ENCODE results near the gene RHBDF1. TPM values are rescaled to one million over a fixed set of nuclear protein-coding genes. Genes with fewer than 3 reads are reported as not detected.

The RHBDF1 gene
- total RNA-seq, 1 donor from 2014 or later = 86.9 TPM

- Histone ChIP-seq H3K9me3 (no peaks in the 10 kb centered on the region), H3K4me1 (peaks cover 15% of the 10 kb centered on the region), H3K27ac (no peak overlapping the region), H3K27me3 (no peaks in the 10 kb centered on the region), H3K4me3 (no peak overlapping the region), H3K36me3 (peaks cover 0 to 53% of the 10 kb centered on the region in 2 donors)
- intact Hi-C loops (cut with DNase I) = no loop called here
- no peak for DNase-seq (ENCODE audit: extremely low spot score in 2 of 2)
- TF ChIP-seq POLR2A (IDR thresholded peaks at IDR 0.05) = no peak
- no peak for TF ChIP-seq CTCF (IDR thresholded peaks at IDR 0.05)
- no peak for TF ChIP-seq POLR2AphosphoS5 (IDR thresholded peaks at IDR 0.05; ENCODE audit: insufficient read depth in 1 of 2, low read depth in 1 of 2)
Measured at GRCh38 chr16:56231-56927, 16.1 kb downstream of the RHBDF1 start.

GRCh38 chr16:55571-56136 is 16.8 kb downstream of the RHBDF1 start:
- H3K4me1 ChIP-seq = peaks cover 20% of the 10 kb centered on the region
- intact Hi-C loops (cut with DNase I) = no loop called here
- TF ChIP-seq CTCF (IDR thresholded peaks at IDR 0.05) (no peak), POLR2A (IDR thresholded peaks at IDR 0.05) (no peak), POLR2AphosphoS5 (IDR thresholded peaks at IDR 0.05; ENCODE audit: insufficient read depth in 1 of 2, low read depth in 1 of 2) (no peak)
- no peaks in the 10 kb centered on the region for H3K9me3 ChIP-seq
- no peak overlapping the region for H3K4me3 ChIP-seq
- no peak overlapping the region for H3K27ac ChIP-seq
- no peaks in the 10 kb centered on the region for H3K27me3 ChIP-seq
- H3K36me3 ChIP-seq = peaks cover 0 to 45% of the 10 kb centered on the region in 2 donors
- no peak for DNase-seq (ENCODE audit: extremely low spot score in 2 of 2)

- peak overlapping the region; percentile 72 to 87 for H3K4me3 ChIP-seq
- no peaks in the 10 kb centered on the region for H3K27me3 ChIP-seq
- H3K36me3 ChIP-seq = peaks cover 0 to 31% of the 10 kb centered on the region in 2 donors
- H3K4me1 ChIP-seq = peaks cover 20% of the 10 kb centered on the region
- TF ChIP-seq POLR2A (IDR thresholded peaks at IDR 0.05) (no peak), POLR2AphosphoS5 (IDR thresholded peaks at IDR 0.05; ENCODE audit: insufficient read depth in 1 of 2, low read depth in 1 of 2) (no peak), CTCF (IDR thresholded peaks at IDR 0.05) (no peak)
- H3K9me3 ChIP-seq = no peaks in the 10 kb centered on the region
- DNase-seq (ENCODE audit: extremely low spot score in 2 of 2) = no peak
- H3K27ac ChIP-seq = peak overlapping the region; percentile 70
- intact Hi-C loops (cut with DNase I) = no loop called here
Measured at GRCh38 chr16:54237-54581, 18.2 kb downstream of the RHBDF1 start.

DNA sequence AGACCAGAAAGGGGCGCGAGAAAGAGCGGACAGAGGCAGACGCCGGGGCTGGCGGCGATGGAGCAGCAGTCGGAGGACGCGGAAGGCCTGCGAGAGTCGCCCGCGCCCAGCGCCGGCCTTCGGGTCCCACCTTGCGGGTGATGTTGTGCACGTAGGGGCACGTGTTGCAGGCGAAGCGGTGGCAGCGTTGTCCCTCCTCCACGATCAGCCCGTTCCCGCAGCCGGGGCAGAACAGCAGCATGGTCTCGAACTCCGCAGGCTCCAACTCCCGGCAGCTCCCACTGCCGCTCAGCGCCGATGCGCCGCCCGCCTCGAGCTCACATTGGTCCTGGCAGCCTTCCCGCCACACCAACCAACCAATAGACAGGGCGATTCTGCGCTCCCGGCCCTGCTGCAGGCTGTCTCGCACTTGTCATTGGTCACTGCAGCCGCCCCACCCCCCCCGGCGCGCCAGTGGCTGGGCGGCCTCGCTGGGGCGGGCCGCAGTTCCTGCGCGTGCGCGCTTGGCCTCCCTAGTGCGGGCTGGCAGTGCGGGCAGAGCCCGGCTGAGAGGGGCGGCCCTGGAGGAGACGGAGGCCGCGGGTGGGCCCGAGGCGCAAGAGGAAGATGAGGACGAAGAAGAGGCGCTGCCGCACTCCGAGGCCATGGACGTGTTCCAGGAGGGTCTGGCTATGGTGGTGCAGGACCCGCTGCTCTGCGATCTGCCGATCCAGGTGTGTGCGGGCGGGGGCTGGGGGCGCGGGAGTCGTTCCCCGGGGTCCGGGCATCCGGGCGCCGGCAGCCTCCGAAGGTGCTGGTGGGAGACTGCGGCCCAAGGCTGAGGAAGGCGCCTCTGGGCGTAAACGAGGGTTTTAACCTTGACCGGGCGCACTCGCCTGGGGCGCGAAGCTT is 18.8 kb downstream of the RHBDF1 start, which contains the start of the genes POLR3K and SNRNP25:
Gene POLR3K (minus strand): TSS at position 263 of the 891 bp plus-strand sequence. CDS start 22 bp downstream, at position 241.
Gene SNRNP25 (plus strand): TSS at position 483 of the 891 bp plus-strand sequence. CDS start 189 bp downstream, at position 672.
- H3K9me3 ChIP-seq = no peaks in the 10 kb centered on the region
- peak in 1 of 2 donors; percentile 99 for DNase-seq (ENCODE audit: extremely low spot score in 2 of 2)
- peak within 1 kb of the TSS; percentile 73 for H3K27ac ChIP-seq
- intact Hi-C loops (cut with DNase I) = no loop called here
- peak within 1 kb of the TSS; percentile 72 to 87 for H3K4me3 ChIP-seq
- TF ChIP-seq CTCF (IDR thresholded peaks at IDR 0.05) (no peak), POLR2AphosphoS5 (IDR thresholded peaks at IDR 0.05; ENCODE audit: insufficient read depth in 1 of 2, low read depth in 1 of 2) (peak; percentile 47 to 77), POLR2A (IDR thresholded peaks at IDR 0.05) (peak in 1 of 2 donors; percentile 35)
- H3K27me3 ChIP-seq = no peaks in the 10 kb centered on the region
- H3K36me3 ChIP-seq = peaks cover 0 to 25% of the 10 kb centered on the region in 2 donors
- H3K4me1 ChIP-seq = peaks cover 20% of the 10 kb centered on the region
